ENCODE measurements around the gene C10orf71. TPM values are rescaled to one million over a fixed set of nuclear protein-coding genes. Genes with fewer than 3 reads are reported as not detected.

Gene C10orf71
- total and polyA plus RNA-seq, 2 of the 8 experiments (the other 6 are each of a cell fraction or from before 2014, with no cell fraction given) = not detected

DNA sequence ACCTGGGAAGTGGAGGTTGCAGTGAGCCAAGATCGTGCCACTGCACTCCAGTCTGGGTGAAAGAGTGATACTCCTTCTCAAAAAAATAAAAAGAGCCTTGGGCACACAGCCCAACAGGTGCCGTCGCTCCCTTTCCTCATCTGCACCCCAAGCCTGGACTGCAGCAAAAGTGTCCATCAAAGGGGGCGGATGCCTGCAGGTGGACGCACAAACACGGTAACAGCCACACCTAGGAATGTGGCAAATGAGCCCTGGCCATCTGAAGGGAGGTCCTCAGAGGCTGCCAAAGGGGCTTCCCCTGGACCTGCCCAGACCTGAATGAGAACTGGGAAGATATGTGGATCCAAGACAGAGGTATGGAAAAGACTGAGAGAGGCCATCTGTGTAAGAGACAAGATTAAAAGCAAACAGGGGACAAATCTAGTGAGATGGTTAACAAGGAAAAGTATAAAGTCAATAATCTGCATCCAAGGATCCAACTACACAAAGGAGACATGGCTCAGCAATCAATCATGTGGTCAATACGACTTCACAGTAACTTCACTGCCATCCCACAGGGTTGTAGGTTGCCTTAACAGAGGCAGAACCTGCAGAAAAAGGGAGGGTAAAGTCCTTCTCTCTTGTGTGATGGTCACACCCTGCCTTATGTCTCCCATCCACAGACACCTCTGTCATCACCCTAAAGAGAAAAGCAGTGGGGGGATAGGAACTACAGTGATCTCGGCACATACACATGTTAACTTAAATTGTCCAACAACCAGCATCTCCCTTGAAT, 71.5 kb downstream of the C10orf71 start:
- no peak overlapping the region for H3K27ac ChIP-seq (ENCODE audit: low read depth, low read length)
- H3K36me3 ChIP-seq (ENCODE audit: control insufficient read depth in 2 of 4, insufficient read depth in 4 of 4, low read length in 3 of 4) = no peaks in the 10 kb centered on the region
- H2BK5ac ChIP-seq (ENCODE audit: low read depth, low read length) = no peak overlapping the region
- H3K4me3 ChIP-seq (ENCODE audit: extremely low read depth in 1 of 4, insufficient read depth in 2 of 4, low read depth in 3 of 4, low read length in 4 of 4) = no peak overlapping the region
- H3K79me1 ChIP-seq (ENCODE audit: low read depth, low read length) = no peaks in the 10 kb centered on the region
- no peak overlapping the region for H3K4ac ChIP-seq (replicated peaks; ENCODE audit: insufficient read length, low read depth, low read length)
- no peak overlapping the region for H2BK120ac ChIP-seq (replicated peaks; ENCODE audit: low read depth, low read length)
- no peaks in the 10 kb centered on the region for H3K23me2 ChIP-seq (ENCODE audit: low read depth, low read length)
- no peak overlapping the region for H3K9ac ChIP-seq (replicated peaks in 1 of 4; ENCODE audit: extremely low read depth in 1 of 4, low read depth in 3 of 4, low read length in 3 of 4)
- H2AK5ac ChIP-seq (ENCODE audit: low read depth, low read length) = no peak overlapping the region
- H3K4me1 ChIP-seq (replicated peaks in 1 of 4; ENCODE audit: control insufficient read depth in 3 of 4, insufficient read depth in 4 of 4, low read length in 3 of 4) = no peaks in the 10 kb centered on the region
- POLR2A ChIA-PET (ENCODE audit: partially characterized antibody) = no interaction called here
- no peak overlapping the region for H2BK15ac ChIP-seq (ENCODE audit: low read length)
- no peak overlapping the region for H2BK20ac ChIP-seq (ENCODE audit: low read length)
- H3K56ac ChIP-seq (replicated peaks; ENCODE audit: insufficient read length, low read depth, low read length) = no peak overlapping the region
- no peak overlapping the region for H2AFZ ChIP-seq (ENCODE audit: low read length)
- H4K8ac ChIP-seq (ENCODE audit: extremely low read depth, insufficient read depth, low read length) = no peak overlapping the region
- FAIRE-seq (no peak), DNase-seq (ENCODE audit: low read depth in 1 of 2, low spot score in 2 of 2) (no peak)
- H3K79me2 ChIP-seq (ENCODE audit: control insufficient read depth in 1 of 2, insufficient read depth in 2 of 2, low read length in 2 of 2) = no peaks in the 10 kb centered on the region
- no peak overlapping the region for H3K14ac ChIP-seq (ENCODE audit: insufficient read length)
- no peaks in the 10 kb centered on the region for H3K9me3 ChIP-seq (ENCODE audit: insufficient read depth in 2 of 2, low read depth in 1 of 2, low read length in 1 of 2)
- H4K20me1 ChIP-seq (replicated peaks in 1 of 2; ENCODE audit: control insufficient read depth in 1 of 2, insufficient read depth in 2 of 2, low read length in 2 of 2) = no peaks in the 10 kb centered on the region
- H3K18ac ChIP-seq (ENCODE audit: extremely low read depth, low read length) = no peak overlapping the region
- no peak overlapping the region for H4K91ac ChIP-seq (replicated peaks; ENCODE audit: insufficient read length, low read length)
- 89% methylated on average over 8 of the region's 8 CpGs; no CpG with 5 or more reads in 1 of the 2 experiments for WGBS, 2 experiments (ENCODE audit: extremely low coverage in 1 of 2, insufficient coverage in 1 of 2, insufficient read length in 1 of 2, insufficient replicate concordance in 2 of 2, low coverage in 1 of 2, low lambda C conversion rate in 2 of 2, missing lambda C conversion rate in 1 of 2)
- no peaks in the 10 kb centered on the region; a peak in 1 of 7 replicates for H3K27me3 ChIP-seq (replicated peaks in 1 of 4; ENCODE audit: control insufficient read depth in 3 of 4, extremely low read depth in 1 of 4, insufficient read depth in 3 of 4, low read length in 3 of 4)
- no peak overlapping the region for H3K23ac ChIP-seq (ENCODE audit: insufficient read length)
- CTCF ChIA-PET (ENCODE audit: partially characterized antibody) = interaction anchor here (1.0 to 2.5 kb wide), 2 partner anchors 9 to 47 kb away, joined by 4 to 5 read pairs; no protein-coding TSS in a partner anchor
- no peak overlapping the region for H2BK12ac ChIP-seq (ENCODE audit: low read depth, low read length)
- H4K5ac ChIP-seq (ENCODE audit: insufficient read length, low read depth, low read length) = no peak overlapping the region
- no peak overlapping the region for H3K4me2 ChIP-seq (ENCODE audit: insufficient read depth in 1 of 2, low read depth in 2 of 2, low read length in 2 of 2)
- TF ChIP-seq RAD21 (IDR thresholded peaks at IDR 0.05 in 1 of 2, conservative IDR thresholded peaks at IDR 0.05 in 1 of 2; ENCODE audit: low read depth in 2 of 2, low read length in 2 of 2) (no peak), RBBP5 (IDR thresholded peaks at IDR 0.05; ENCODE audit: borderline replicate concordance, low read depth, low read length) (no peak), SP2 (IDR thresholded peaks at IDR 0.05; ENCODE audit: low read length) (no peak), ATF3 (IDR thresholded peaks at IDR 0.05; ENCODE audit: insufficient read depth, low read depth, low read length) (no peak), NRF1 (IDR thresholded peaks at IDR 0.05; ENCODE audit: low read depth, low read length) (no peak), CREB1 (IDR thresholded peaks at IDR 0.05) (no peak), KDM1A (IDR thresholded peaks at IDR 0.05; ENCODE audit: borderline replicate concordance, low read length) (no peak), MAFK (IDR thresholded peaks at IDR 0.05; ENCODE audit: low read depth, low read length) (no peak), SUZ12 (IDR thresholded peaks at IDR 0.05; ENCODE audit: low read length) (no peak), BRCA1 (IDR thresholded peaks at IDR 0.05; ENCODE audit: low read depth, low read length) (no peak), HDAC6 (IDR thresholded peaks at IDR 0.05; ENCODE audit: low read depth, low read length) (no peak), GTF2F1 (IDR thresholded peaks at IDR 0.05; ENCODE audit: borderline replicate concordance, low read depth, low read length) (no peak)
